ENCODE measurements around the gene PILRA.
"Not testable (repeated sequence)": the region's sequence is repeated elsewhere in the genome, so short reads cannot be mapped to it uniquely, and the experiment has no call there.

The PILRA gene

GRCh38 chr7:100345288-100345672, 28.0 kb upstream of the PILRA start:
- in situ Hi-C loops (cut with MboI; ENCODE audit: low sequenced_read_pairs, unreplicated experiment); DNase-seq (ENCODE audit: low spot score): not testable (repeated sequence)
- TF ChIP-seq, protein P1, sequence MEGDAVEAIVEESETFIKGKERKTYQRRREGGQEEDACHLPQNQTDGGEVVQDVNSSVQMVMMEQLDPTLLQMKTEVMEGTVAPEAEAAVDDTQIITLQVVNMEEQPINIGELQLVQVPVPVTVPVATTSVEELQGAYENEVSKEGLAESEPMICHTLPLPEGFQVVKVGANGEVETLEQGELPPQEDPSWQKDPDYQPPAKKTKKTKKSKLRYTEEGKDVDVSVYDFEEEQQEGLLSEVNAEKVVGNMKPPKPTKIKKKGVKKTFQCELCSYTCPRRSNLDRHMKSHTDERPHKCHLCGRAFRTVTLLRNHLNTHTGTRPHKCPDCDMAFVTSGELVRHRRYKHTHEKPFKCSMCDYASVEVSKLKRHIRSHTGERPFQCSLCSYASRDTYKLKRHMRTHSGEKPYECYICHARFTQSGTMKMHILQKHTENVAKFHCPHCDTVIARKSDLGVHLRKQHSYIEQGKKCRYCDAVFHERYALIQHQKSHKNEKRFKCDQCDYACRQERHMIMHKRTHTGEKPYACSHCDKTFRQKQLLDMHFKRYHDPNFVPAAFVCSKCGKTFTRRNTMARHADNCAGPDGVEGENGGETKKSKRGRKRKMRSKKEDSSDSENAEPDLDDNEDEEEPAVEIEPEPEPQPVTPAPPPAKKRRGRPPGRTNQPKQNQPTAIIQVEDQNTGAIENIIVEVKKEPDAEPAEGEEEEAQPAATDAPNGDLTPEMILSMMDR (IDR thresholded peaks at IDR 0.05; ENCODE audit: borderline replicate concordance, control extremely low read depth, extremely low read depth, insufficient read depth, missing control alignments), result peak; percentile 41

GRCh38 chr7:100346921-100347320, 26.4 kb upstream of the PILRA start:
- in situ Hi-C loops (cut with MboI; ENCODE audit: low sequenced_read_pairs, unreplicated experiment), result no loop called here
- TF ChIP-seq, protein P1 (IDR thresholded peaks at IDR 0.05; ENCODE audit: borderline replicate concordance, control extremely low read depth, extremely low read depth, insufficient read depth, missing control alignments), result no peak
- DNase-seq (ENCODE audit: low spot score), result no peak

- TF ChIP-seq, protein P1 (IDR thresholded peaks at IDR 0.05; ENCODE audit: borderline replicate concordance, control extremely low read depth, extremely low read depth, insufficient read depth, missing control alignments), result no peak
- in situ Hi-C loops (cut with MboI; ENCODE audit: low sequenced_read_pairs, unreplicated experiment), result no loop called here
- DNase-seq (ENCODE audit: low spot score), result no peak
Observed at GRCh38 chr7:100348805-100349204, 24.5 kb upstream of the PILRA start.

DNA sequence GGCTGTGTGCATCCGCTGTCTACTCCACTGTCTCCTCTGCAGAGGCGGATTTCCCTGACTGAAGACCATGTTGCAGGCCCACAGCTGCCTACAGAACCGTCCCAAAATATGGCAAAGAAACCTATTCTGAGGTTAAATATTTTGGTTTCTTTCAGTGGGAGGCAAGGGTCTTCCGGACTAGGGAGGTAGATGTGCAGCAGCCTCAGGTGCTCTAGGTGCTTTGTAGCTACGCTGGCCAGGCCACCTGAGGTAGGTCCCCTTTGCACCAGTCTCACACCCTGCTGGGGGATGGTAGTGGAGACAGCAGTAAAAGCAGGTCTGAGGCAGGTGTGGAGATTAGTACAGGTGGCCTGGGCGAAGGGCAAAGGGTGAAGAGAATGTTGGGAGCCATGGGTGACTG, 23.5 kb upstream of the PILRA start:
- in situ Hi-C loops (cut with MboI; ENCODE audit: low sequenced_read_pairs, unreplicated experiment), result no loop called here
- TF ChIP-seq, protein P1 (IDR thresholded peaks at IDR 0.05; ENCODE audit: borderline replicate concordance, control extremely low read depth, extremely low read depth, insufficient read depth, missing control alignments), result no peak
- DNase-seq (ENCODE audit: low spot score), result no peak

- in situ Hi-C loops (cut with MboI; ENCODE audit: low sequenced_read_pairs, unreplicated experiment), result no loop called here
- TF ChIP-seq, protein P1 (IDR thresholded peaks at IDR 0.05; ENCODE audit: borderline replicate concordance, control extremely low read depth, extremely low read depth, insufficient read depth, missing control alignments), result no peak
- DNase-seq (ENCODE audit: low spot score), result no peak
Observed at GRCh38 chr7:100351657-100352058, 21.6 kb upstream of the PILRA start.

- in situ Hi-C loops (cut with MboI; ENCODE audit: low sequenced_read_pairs, unreplicated experiment), result not testable (repeated sequence)
Observed at GRCh38 chr7:100352230-100352781, 21.0 kb upstream of the PILRA start.

GRCh38 chr7:100352984-100353684, 20.2 kb upstream of the PILRA start:
- TF ChIP-seq, protein P1 (IDR thresholded peaks at IDR 0.05; ENCODE audit: borderline replicate concordance, control extremely low read depth, extremely low read depth, insufficient read depth, missing control alignments), result no peak
- no peak for DNase-seq (ENCODE audit: low spot score)
- in situ Hi-C loops (cut with MboI; ENCODE audit: low sequenced_read_pairs, unreplicated experiment), result no loop called here

More at GRCh38 chr7:100352230-100352781, 21.0 kb upstream of the PILRA start:
- DNase-seq (ENCODE audit: low spot score), result not testable (repeated sequence)
